VCaP (cell line): ENCODE results near the gene CACNA2D3.

ENCODE experiments used
- H3K27ac ChIP-seq: fragments of 450-650 bp; 2 replicates; pipeline ENCODE4 v1.5.1; 2017
- CTCF ChIP-seq: fragments of 450-650 bp; conservative IDR thresholded peaks from 2 replicates; pipeline ENCODE4 v1.5.1; 2017; ENCODE audit warnings: mild to moderate bottlenecking, moderate library complexity

The CACNA2D3 gene

DNA sequence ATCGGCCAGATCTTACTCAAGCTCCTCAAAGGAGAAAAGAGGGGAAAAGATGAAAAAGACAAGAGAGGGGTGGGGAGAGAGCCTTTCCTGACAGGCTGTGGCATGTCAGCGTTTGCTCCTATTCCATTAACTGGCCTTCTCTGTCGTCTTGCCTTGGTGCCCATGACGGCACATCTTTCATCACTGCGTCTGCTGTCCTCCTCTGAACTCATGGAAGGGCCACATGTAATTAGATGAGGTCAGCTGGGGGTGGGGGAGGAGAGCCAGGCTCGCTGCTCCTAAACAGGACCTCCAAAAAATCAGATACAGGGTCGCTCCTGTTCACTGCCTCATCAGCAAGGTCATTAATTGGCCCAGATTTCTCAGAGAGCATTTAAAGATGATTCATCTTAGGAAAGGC is 755.8 kb downstream of the CACNA2D3 start:
- no peak overlapping the region for H3K27ac ChIP-seq
- TF ChIP-seq CTCF = no peak

DNA sequence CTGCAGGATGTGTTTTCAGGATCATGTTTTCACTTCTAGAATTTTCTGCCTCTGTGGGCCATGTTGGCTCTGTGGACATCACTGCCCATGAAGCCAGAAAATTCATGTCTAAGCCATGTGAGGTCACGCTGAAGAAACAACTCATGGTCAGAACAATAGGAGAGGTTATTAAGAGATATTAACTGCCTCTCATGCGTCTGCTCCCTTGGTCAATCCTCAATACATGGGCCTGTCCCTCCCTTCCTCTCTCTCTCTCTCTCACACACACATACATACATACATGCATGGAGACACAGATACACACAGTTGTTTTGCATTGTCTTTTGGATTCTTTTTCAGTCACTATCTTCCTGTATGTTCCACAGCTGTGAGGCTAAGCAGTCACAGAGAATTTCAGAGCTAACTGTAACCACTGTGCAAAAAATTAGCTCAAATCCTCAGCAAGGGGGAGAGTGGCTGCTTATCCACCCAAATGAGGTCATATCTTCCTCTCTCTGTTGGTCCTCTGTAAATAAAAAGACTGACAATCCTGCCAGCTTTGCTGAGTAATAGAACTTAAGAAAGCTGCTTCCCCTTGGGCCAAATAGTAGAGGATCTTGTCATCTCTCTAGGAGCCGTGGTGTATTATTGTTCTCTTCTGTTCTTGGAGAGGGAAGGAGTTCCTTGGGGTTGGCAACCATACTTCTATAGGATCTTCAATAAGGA is 759.9 kb downstream of the CACNA2D3 start:
- H3K27ac ChIP-seq = no peak overlapping the region
- TF ChIP-seq CTCF = no peak

- TF ChIP-seq CTCF = no peak
- no peak overlapping the region for H3K27ac ChIP-seq
These were observed 765.8 kb downstream of the CACNA2D3 start for GRCh38 chr3:54888162-54888561.

GRCh38 chr3:54888873-54889272 is 766.5 kb downstream of the CACNA2D3 start:
- TF ChIP-seq CTCF = no peak

GRCh38 chr3:54889731-54890130 is 767.4 kb downstream of the CACNA2D3 start:
- TF ChIP-seq CTCF = no peak
- H3K27ac ChIP-seq = peak overlapping the region; percentile 89; the same call in 1 of the 2 replicates

More at GRCh38 chr3:54888873-54889272, 766.5 kb downstream of the CACNA2D3 start:
- H3K27ac ChIP-seq = no peak overlapping the region

DNA sequence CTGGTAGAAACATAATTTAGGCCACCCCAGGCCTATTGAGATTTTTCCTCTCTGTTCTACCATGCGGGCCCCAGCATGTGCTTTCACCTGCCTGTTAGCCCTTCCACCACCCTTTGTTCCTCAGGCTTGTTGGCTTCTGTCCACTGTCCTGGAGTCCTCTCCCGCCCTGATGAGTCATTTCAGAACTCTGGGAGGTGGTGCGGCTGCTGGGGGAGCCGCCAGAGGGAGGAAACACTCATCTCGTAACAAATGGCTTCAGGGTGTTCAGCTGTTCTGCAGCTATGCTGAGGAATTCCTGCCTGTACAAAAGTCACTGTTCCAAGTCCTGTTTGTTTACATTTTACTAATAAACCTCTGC is 769.2 kb downstream of the CACNA2D3 start:
- TF ChIP-seq CTCF = peak; percentile 67
- peak overlapping the region; percentile 89 for H3K27ac ChIP-seq

- peak overlapping the region; percentile 89 for H3K27ac ChIP-seq
- no peak for TF ChIP-seq CTCF
These were observed 769.8 kb downstream of the CACNA2D3 start for GRCh38 chr3:54892168-54892567.
